GM23338 (cell line): ENCODE measurements around the gene DDX39B. TPM values are rescaled to one million over a fixed set of nuclear protein-coding genes. Genes with fewer than 3 reads are reported as not detected.
A peak's percentile ranks its signal among the peaks of the same experiment; 100 is the strongest.

Source experiments
- ATAC-seq: fragments of 200-7000 bp; cut with Tn5 transposase; 3 replicates; pipeline ENCODE4 v1.9.1; 2020
- DNase-seq: peaks from one replicate; pipeline ENCODE4 v3.0.0-alpha.2; 2015; ENCODE audit warnings: low spot score
- H2AFZ ChIP-seq: fragments of 200-600 bp; sonication (generic); 2 replicates; pipeline ENCODE4 v1.8.0; 2016; ENCODE audit warnings: antibody characterized with exemption, mild to moderate bottlenecking, moderate library complexity
- H3F3A ChIP-seq: fragments of 200-600 bp; sonication (generic); replicated peaks from 2 replicates; pipeline ENCODE4 v1.8.0; 2017; ENCODE audit warnings: antibody characterized with exemption, mixed run types, low read depth
- H3K27ac ChIP-seq: fragments of 200-600 bp; sonication (generic); 2 replicates; pipeline ENCODE4 v1.6.1; 2016; ENCODE audit warnings: low read depth
- H3K27me3 ChIP-seq: fragments of 200-600 bp; sonication (generic); 2 replicates; pipeline ENCODE4 v1.8.0; 2016; ENCODE audit warnings: mild to moderate bottlenecking, mixed run types, moderate library complexity; ENCODE audit not compliant: insufficient read depth
- H3K36me3 ChIP-seq: fragments of 200-600 bp; sonication (generic); 2 replicates; pipeline ENCODE4 v1.8.0; 2016; ENCODE audit warnings: mild to moderate bottlenecking; ENCODE audit not compliant: insufficient read depth
- H3K4me1 ChIP-seq: fragments of 200-600 bp; sonication (generic); 2 replicates; pipeline ENCODE4 v1.8.0; 2016; ENCODE audit warnings: mild to moderate bottlenecking, moderate library complexity; ENCODE audit not compliant: insufficient read depth
- H3K4me2 ChIP-seq: fragments of 200-600 bp; sonication (generic); 2 replicates; pipeline ENCODE4 v1.7.1; 2017; ENCODE audit warnings: mixed run types
- H3K4me3 ChIP-seq: fragments of 200-600 bp; sonication (generic); 2 replicates; pipeline ENCODE4 v1.6.1; 2016; ENCODE audit warnings: mixed run types
- H3K79me2 ChIP-seq: fragments of 200-600 bp; sonication (generic); replicated peaks from 2 replicates; pipeline ENCODE4 v1.8.0; 2017; ENCODE audit warnings: mild to moderate bottlenecking; ENCODE audit not compliant: insufficient read depth
- H3K9me2 ChIP-seq: fragments of 200-600 bp; sonication (generic); 2 replicates; pipeline ENCODE4 v1.8.0; 2017; ENCODE audit not compliant: insufficient read depth
- H4K20me1 ChIP-seq: fragments of 200-600 bp; sonication (generic); replicated peaks from 2 replicates; pipeline ENCODE4 v1.8.0; 2017; ENCODE audit warnings: mild to moderate bottlenecking; ENCODE audit not compliant: insufficient read depth
- H3K27ac Mint-ChIP-seq: 2 replicates; pipeline ENCODE4 v1.8.0; 2020; ENCODE audit warnings: inconsistent platforms, mild to moderate bottlenecking, moderate library complexity, mixed read lengths
- H3K27me3 Mint-ChIP-seq: 3 replicates; pipeline ENCODE4 v1.8.0; 2022; ENCODE audit warnings: low read depth, mild to moderate bottlenecking, moderate library complexity, mixed read lengths, inconsistent platforms; ENCODE audit not compliant: insufficient read depth, poor library complexity
- H3K36me3 Mint-ChIP-seq: 3 replicates; pipeline ENCODE4 v1.8.0; 2021; ENCODE audit warnings: low read depth, mild to moderate bottlenecking, inconsistent platforms, moderate library complexity, mixed read lengths
- H3K4me1 Mint-ChIP-seq: 3 replicates; pipeline ENCODE4 v1.8.0; 2020; ENCODE audit warnings: mild to moderate bottlenecking, inconsistent platforms, mixed read lengths
- H3K4me3 Mint-ChIP-seq: 3 replicates; pipeline ENCODE4 v1.8.0; 2021; ENCODE audit warnings: moderate library complexity, mild to moderate bottlenecking, inconsistent platforms, mixed read lengths
- H3K9me3 Mint-ChIP-seq: 3 replicates; pipeline ENCODE4 v1.8.0; 2020; ENCODE audit warnings: moderate library complexity, mild to moderate bottlenecking, inconsistent platforms, mixed read lengths
- CREB1 ChIP-seq: fragments of 250-450 bp; sonication (Bioruptor Pico); IDR thresholded peaks from 2 replicates; pipeline ENCODE4 v1.5.0; 2020; ENCODE audit warnings: low read depth, mild to moderate bottlenecking, moderate library complexity
- CTCF ChIP-seq, 2 experiments: fragments of 200-600 bp in 1 of 2; sonication (generic) in 1 of 2; conservative IDR thresholded peaks; 2 replicates each; pipeline versions ENCODE4 v1.5.1 to v1.6.1; 2016 to 2017; ENCODE audit warnings: antibody characterized with exemption in 2 of 2, low read depth in 2 of 2, mild to moderate bottlenecking in 2 of 2, moderate library complexity in 1 of 2
- EZH2phosphoT487 ChIP-seq: fragments of 200-600 bp; sonication (generic); IDR thresholded peaks from one replicate; pipeline ENCODE4 v1.8.1; 2018; ENCODE audit warnings: antibody characterized with exemption; ENCODE audit not compliant: unreplicated experiment
- JUNB ChIP-seq: IDR thresholded peaks from one replicate; pipeline ENCODE4 v1.6.1; 2016; ENCODE audit warnings: antibody characterized with exemption; ENCODE audit not compliant: unreplicated experiment
- NANOG ChIP-seq: IDR thresholded peaks from 2 replicates; pipeline ENCODE4 v1.6.1; 2016; ENCODE audit warnings: antibody characterized with exemption, borderline replicate concordance
- POLR2AphosphoS5 ChIP-seq: IDR thresholded peaks from 2 replicates; pipeline ENCODE4 v1.6.1; 2016; ENCODE audit warnings: antibody characterized with exemption, low read depth
- STAT1 ChIP-seq: IDR thresholded peaks from one replicate; pipeline ENCODE4 v1.6.1; 2016; ENCODE audit warnings: antibody characterized with exemption; ENCODE audit not compliant: unreplicated experiment
- ZNF114 ChIP-seq: fragments of 250-450 bp; sonication (Bioruptor Pico); IDR thresholded peaks from 2 replicates; pipeline ENCODE4 v1.5.0; 2020; ENCODE audit warnings: mild to moderate bottlenecking, moderate library complexity
- ZNF331 ChIP-seq: fragments of 250-450 bp; sonication (Bioruptor Pico); IDR thresholded peaks from 2 replicates; pipeline ENCODE4 v1.5.0; 2020; ENCODE audit warnings: low read depth, mild to moderate bottlenecking, moderate library complexity
- ZNF462 ChIP-seq: fragments of 250-450 bp; sonication (Bioruptor Pico); IDR thresholded peaks from 2 replicates; pipeline ENCODE4 v1.5.0; 2020; ENCODE audit warnings: mild to moderate bottlenecking, moderate library complexity
- polyA plus RNA-seq: library from polyadenylated mRNA; unstranded; fragments of >200 nt; fragmentation: Nextera tagmentation; extraction: Ambion mirVana; gene quantifications from 2 replicates; pipeline ENCODE4 v1.2.1, GENCODE V29; 2016
- total RNA-seq: library from RNA; depleted of rRNA; stranded (reverse); fragments of >200 nt; shearing (Covaris generic); gene quantifications from 2 replicates; pipeline ENCODE4 v1.2.3, GENCODE V29; 2014

Gene DDX39B
- total and polyA plus RNA-seq, 2 experiments from 2014 or later, result 341 to 849 TPM

- Mint-ChIP-seq H3K9me3 (no peaks in the 10 kb centered on the region), H3K27ac (no peak overlapping the region), H3K4me1 (peaks cover 56% of the 10 kb centered on the region), H3K4me3 (no peak overlapping the region; the same call in 2 of the 3 replicates), H3K27me3 (peaks cover 17% of the 10 kb centered on the region), H3K36me3 (peaks cover 100% of the 10 kb centered on the region)
- Histone ChIP-seq H3K27ac (peak overlapping the region; percentile 66; the same call in 1 of the 2 replicates), H4K20me1 (peaks cover 80% of the 10 kb centered on the region), H3K79me2 (peaks cover 76% of the 10 kb centered on the region), H3K36me3 (peaks cover 98% of the 10 kb centered on the region), H3K9me2 (no peaks in the 10 kb centered on the region), H3K4me3 (no peak overlapping the region), H3K4me2 (no peak overlapping the region), H3F3A (peaks cover 79% of the 10 kb centered on the region), H2AFZ (no peak overlapping the region), H3K27me3 (no peaks in the 10 kb centered on the region), H3K4me1 (peaks cover 7% of the 10 kb centered on the region; the same call in 1 of the 2 replicates)
- ATAC-seq (no peak), DNase-seq (no peak)
- TF ChIP-seq POLR2AphosphoS5 (0 out of 2 replicates have a peak, but pooled peaks have one; percentile 12), JUNB (no peak), EZH2phosphoT487 (no peak), NANOG (no peak)
These were observed 7.2 kb downstream of the DDX39B start for GRCh38 chr6:31534521-31535040.

GRCh38 chr6:31534011-31534410 lies 7.8 kb downstream of the DDX39B start:
- peaks cover under 1% of the 10 kb centered on the region; the same call in 1 of the 2 replicates for H3K4me1 ChIP-seq
- peaks cover 56% of the 10 kb centered on the region for H3K4me1 Mint-ChIP-seq
- H3K79me2 ChIP-seq, result peaks cover 70% of the 10 kb centered on the region
- no peak for DNase-seq
- no peak overlapping the region for H2AFZ ChIP-seq
- no peaks in the 10 kb centered on the region for H3K27me3 ChIP-seq
- H3K27ac ChIP-seq, result peak overlapping the region; percentile 66
- TF ChIP-seq POLR2AphosphoS5, result 0 out of 2 replicates have a peak, but pooled peaks have one; percentile 10
- TF ChIP-seq ZNF114 (CRISPR knock-in tag), result no peak
- no peak for TF ChIP-seq ZNF331 (CRISPR knock-in tag)
- no peak for TF ChIP-seq CTCF (conservative IDR thresholded peaks at IDR 0.05; ENCODE audit: low read depth in 2 of 2)
- TF ChIP-seq EZH2phosphoT487, result no peak
- TF ChIP-seq STAT1, result no peak
- no peak for TF ChIP-seq CREB1 (CRISPR knock-in tag)
- no peak for TF ChIP-seq ZNF462 (CRISPR knock-in tag)
- ATAC-seq, result no peak
- H3K9me3 Mint-ChIP-seq, result no peaks in the 10 kb centered on the region
- peaks cover 75% of the 10 kb centered on the region for H4K20me1 ChIP-seq
- H3K4me3 ChIP-seq, result no peak overlapping the region
- no peak overlapping the region for H3K4me2 ChIP-seq
- peaks cover 18% of the 10 kb centered on the region for H3K27me3 Mint-ChIP-seq
- no peak overlapping the region; the same call in 2 of the 3 replicates for H3K4me3 Mint-ChIP-seq
- no peak overlapping the region for H3K27ac Mint-ChIP-seq
- peaks cover 93% of the 10 kb centered on the region for H3K36me3 ChIP-seq
- peaks cover 76% of the 10 kb centered on the region for H3F3A ChIP-seq
- H3K36me3 Mint-ChIP-seq, result peaks cover 99% of the 10 kb centered on the region
- H3K9me2 ChIP-seq, result no peaks in the 10 kb centered on the region
